ENCODE measurements around the gene LOXL4.
"Not testable (repeated sequence)": the region's sequence is repeated elsewhere in the genome, so short reads cannot be mapped to it uniquely, and the experiment has no call there.

LOXL4 gene

DNA sequence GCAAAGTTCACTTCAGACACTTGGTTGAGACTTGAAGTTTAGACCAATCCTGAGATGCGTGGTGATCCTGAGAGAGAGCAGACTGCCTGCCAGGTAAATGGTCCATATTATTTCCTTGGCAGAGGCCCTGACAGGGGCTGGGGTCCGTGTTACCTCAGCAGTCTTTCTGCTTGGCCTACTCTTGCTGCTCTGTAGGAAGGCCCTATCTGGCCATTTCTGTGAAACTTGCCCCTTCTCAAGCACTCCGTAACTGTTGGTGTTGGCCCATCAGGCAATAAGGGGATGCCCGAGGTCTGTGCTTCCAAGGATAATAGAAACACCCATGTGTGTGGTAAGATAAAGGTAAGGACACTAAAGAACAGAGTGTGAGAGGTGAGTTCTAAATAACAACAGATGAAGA is 20.0 kb downstream of the LOXL4 start:
- in situ Hi-C loops (cut with MboI; ENCODE audit: low sequenced_read_pairs) = no loop called here

DNA sequence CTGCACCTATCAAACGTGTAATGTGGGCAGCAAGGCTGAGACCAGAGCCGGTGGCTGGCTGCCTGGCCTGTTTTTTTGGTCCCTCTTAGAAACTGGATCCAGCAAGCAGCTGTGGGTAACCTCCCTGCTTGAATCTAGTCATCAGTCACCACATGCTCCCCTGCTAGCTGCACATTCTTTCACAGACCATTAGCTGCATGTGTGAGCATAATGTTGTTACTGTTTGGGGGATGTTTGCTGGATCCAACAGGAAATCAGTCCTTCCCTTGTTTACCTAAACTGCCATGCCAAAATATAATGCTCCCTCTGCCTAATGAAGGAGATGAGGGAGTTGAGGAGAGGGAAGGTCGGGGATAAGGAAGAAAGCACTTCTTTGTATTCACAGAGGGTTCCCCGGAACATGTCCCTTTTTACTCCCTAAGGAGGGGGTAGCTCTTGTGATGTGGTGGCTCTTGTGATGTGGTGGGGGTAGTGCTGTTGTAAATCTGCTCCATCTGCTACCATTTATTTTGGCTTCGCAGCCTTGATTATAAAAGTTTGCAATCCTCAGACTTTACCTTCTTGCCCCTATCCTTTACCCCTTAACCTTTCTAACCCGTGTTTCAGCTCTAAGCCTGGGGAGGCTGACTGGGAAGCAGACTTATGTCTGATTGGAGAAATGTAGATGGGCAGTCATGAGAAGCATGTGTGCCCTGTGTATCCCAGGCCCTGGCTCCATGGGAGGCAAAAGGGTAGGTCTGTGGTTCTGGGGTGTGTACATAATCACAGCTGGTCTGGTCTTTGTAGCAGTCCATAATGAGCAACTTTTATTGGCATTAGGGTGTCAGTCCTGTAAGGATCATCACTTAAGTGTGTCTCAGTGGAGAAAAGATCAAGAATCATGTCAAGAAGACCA is 20.8 kb downstream of the LOXL4 start:
- in situ Hi-C loops (cut with MboI; ENCODE audit: low sequenced_read_pairs) = no loop called here

DNA sequence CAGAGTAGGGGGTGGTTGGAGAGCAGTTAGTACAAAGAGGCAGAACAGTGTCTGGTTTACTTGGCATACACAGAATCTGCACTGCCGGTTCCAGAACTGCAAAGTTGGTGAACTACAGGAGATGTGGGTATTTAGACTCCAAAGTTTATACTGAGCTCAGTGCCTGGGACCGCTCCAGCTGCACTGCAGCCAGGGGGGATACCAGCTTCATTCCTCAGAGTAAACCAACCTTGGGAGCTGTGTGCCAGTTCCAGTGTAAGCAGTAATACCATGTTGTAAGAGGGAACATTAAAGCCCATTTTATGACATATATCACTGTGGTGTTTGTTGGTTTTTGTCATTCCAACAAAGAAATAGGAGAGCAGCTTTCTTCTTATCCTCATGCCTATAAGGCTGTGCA is 23.4 kb downstream of the LOXL4 start:
- in situ Hi-C loops (cut with MboI; ENCODE audit: low sequenced_read_pairs) = no loop called here

DNA sequence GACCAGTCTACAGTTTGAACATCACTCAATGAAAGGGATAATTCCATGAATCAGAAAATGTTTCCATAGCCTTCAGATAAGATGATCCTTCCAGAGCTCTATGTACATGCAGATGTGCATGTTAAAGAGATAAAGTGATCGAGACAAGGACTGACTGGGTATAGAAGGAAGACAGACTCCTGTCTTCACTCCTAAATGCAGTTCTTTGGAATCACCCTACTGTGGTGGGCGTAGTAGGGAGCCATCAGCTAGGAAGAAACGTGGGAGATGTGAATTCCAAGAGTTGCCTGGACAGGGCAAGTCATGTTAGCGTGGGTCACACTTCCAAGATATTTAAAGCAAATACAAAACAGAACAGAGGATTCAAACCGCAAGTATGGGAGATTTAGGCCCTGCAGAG is 23.9 kb downstream of the LOXL4 start:
- in situ Hi-C loops (cut with MboI; ENCODE audit: low sequenced_read_pairs) = no loop called here

DNA sequence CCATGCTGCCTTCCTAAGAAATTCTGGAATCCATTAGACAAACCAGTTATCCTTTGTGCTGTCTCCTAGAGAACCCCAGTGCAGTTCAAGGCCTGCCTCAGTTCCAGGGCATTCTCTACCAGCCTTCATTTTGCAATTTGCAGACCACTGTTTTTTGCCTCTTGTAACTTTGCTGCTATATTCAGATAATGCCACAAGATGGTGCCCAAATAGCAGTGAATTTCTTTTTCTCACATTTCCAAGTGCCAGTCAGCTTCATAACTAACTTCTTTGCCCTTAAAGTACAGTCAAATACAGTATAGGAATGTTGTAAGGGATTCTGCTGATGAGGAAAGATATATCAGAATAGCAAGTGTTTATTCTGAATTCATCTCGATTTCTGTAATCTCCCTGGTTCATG is 25.2 kb downstream of the LOXL4 start:
- in situ Hi-C loops (cut with MboI; ENCODE audit: low sequenced_read_pairs) = no loop called here

DNA sequence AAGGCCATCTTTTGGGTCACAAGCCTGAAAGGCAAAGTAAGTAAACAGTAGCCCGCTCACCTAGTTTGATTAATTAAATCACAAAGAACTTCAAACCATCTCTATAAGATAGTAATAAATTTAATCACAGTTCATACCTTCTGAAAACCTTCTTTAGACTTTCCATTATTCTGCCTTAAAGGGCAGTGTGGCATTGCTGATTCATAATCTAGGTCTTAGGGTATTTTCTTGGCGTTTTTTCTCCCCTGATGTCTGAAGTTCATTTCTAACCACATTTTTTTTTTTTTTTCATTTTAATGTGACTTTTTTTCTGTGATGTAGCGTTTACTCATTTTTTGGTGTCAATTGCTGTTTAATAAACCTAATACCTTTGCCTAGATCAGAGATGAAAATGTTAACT is 27.5 kb downstream of the LOXL4 start:
- in situ Hi-C loops (cut with MboI; ENCODE audit: low sequenced_read_pairs) = no loop called here

DNA sequence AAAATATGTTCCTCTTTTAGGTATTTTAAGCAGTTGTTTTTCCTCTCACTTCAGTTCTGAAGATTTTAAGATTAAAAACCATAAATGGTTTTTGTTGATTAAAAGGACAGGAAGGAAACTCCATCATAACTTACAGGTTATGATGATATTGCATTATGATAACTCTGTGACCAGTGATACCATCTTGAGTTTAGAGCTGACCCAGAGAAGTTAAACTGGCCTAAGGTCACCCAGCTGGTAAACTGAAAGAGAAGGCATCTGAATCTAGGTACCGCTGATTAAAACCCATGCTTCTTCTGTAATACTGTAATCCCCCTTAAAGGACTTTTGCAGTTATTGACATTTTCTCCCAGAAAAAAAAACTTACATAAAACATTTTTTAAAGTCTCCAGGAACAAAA is 29.6 kb downstream of the LOXL4 start:
- in situ Hi-C loops (cut with MboI; ENCODE audit: low sequenced_read_pairs) = no loop called here

DNA sequence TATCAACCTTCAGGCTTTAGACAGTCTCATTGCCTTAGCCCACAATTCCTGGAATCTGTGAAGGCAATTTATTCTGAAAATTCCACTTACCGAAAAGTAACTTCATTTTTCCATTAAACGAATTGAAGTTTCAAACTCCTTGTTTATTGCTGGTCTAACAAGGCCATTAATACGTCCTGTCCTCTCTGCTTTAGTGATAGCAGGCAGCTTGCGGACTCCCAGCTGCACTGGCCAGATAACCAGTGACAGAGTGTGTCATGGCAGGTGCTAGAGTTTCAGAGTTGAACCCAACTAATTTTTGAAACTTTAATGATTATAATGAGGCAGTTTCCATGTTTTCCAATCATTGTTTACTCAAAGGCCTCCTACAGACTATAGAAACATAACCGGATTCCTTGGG is 31.1 kb downstream of the LOXL4 start:
- in situ Hi-C loops (cut with MboI; ENCODE audit: low sequenced_read_pairs) = no loop called here

DNA sequence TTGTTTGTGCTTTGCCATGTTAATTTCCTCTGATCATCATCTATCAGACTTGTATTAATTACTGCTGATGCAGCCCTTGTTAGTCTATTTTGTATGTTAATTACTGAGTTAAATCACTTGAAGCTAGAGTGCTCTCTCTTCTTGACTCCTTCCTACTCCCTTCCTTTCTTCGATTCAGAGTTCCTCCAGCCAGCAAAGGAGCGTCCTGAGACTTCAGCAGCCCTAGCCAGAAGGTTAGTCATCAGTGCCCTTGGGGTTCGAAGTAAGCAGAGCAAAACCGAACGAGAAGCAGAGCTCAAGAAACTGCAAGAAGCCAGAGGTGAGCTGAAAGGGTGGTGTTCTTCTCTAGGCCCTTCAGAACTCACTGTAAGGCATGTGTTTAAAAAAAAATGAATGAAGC is 32.1 kb downstream of the LOXL4 start:
- in situ Hi-C loops (cut with MboI; ENCODE audit: low sequenced_read_pairs) = no loop called here

DNA sequence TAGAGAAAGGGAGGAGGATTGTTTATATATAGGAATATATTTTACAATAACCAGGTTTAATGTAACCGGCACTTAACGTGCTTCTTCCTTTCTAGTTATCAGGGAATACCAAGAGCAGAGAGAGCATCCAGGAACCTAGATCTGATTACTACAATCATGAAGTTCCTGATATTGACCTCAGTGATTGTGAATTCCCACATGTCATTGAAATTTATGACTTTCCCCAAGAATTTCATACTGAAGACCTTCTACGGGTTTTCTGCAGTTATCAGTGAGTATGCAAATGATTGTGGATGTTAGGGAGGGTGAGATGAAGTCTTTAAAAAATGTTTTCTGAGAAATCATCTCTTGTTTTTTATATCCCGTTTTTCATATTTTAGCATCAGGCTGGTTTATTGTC is 36.6 kb downstream of the LOXL4 start:
- in situ Hi-C loops (cut with MboI; ENCODE audit: low sequenced_read_pairs) = no loop called here

DNA sequence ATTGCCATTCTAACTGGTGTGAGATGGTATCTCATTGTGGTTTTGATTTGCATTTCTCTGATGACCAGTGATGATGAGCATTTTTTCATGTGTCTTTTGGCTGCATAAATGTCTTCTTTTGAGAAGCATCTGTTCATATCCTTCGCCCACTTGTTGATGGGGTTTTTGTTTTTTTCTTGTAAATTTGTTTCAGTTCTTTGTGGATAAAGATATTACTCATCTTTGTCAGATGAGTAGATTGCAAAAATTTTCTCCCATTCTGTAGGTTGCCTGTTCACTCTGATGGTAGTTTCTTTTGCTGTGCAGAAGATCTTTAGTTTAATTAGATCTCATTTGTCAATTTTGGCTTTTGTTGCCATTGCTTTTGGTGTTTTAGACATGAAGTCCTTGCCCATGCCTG is 39.7 kb downstream of the LOXL4 start:
- in situ Hi-C loops (cut with MboI; ENCODE audit: low sequenced_read_pairs) = not testable (repeated sequence)

DNA sequence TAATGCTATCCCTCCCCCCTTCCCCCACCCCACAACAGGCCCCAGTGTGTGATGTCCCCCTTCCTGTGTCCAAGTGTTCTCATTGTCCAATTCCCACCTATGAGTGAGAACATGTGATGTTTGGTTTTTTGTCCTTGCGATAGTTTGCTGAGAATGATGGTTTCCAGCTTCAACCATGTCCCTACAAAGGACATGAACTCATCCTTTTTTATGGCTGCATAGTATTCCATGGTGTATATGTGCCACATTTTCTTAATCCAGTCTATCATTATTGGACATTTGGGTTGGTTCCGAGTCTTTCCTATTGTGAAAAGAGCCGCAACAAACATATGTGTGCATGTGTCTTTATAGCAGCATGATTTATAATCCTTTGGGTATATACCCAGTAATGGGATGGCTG is 40.3 kb downstream of the LOXL4 start:
- in situ Hi-C loops (cut with MboI; ENCODE audit: low sequenced_read_pairs) = not testable (repeated sequence)

DNA sequence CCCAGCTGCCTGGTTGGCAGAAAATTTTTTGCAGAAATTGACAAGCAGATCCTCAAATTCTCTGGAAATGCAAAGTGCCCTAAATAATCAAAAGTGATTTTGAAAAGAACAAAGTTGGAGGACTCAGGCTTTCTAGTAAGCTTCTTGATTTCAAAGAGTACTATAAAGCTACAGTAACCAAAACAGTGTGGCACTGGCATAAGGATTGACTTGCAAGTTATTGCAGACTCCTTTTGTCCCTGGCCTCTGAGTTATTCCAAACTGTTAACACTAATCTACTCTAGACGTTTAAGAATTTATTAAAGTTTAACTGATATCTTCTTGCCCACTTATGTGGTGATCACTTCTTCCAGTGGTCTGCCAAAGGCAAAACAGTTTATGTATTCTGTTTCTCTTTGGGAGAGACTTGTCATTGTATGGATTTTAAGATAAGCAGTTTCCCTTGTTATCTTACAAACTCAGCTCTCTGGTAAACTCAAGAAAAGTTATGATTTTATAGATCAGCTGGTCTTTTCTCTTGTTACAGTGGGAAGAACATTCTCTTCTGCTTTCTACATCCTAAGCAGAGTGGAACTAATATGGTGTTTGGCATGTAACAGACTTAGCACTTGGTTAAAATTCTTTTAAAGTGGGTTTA is 41.4 kb downstream of the LOXL4 start:
- in situ Hi-C loops (cut with MboI; ENCODE audit: low sequenced_read_pairs) = no loop called here

DNA sequence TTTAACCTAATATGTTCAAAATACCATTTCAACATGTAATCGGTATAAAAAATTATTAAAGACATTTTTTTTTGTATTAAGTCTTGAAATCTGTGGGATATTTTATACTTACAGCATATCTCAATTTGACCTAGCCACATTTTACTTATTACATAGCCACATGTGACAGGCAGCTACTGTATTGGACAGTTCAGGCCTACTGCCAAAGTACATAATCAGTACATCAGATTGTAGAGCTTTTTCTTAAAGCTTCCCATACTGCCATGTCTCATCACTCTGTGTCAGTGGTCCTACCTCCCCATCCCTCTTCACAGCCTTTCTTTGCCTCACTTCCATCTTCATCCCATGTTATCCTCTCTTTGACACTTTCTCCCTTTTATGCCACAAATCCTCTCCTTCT is 43.0 kb downstream of the LOXL4 start:
- in situ Hi-C loops (cut with MboI; ENCODE audit: low sequenced_read_pairs) = no loop called here

DNA sequence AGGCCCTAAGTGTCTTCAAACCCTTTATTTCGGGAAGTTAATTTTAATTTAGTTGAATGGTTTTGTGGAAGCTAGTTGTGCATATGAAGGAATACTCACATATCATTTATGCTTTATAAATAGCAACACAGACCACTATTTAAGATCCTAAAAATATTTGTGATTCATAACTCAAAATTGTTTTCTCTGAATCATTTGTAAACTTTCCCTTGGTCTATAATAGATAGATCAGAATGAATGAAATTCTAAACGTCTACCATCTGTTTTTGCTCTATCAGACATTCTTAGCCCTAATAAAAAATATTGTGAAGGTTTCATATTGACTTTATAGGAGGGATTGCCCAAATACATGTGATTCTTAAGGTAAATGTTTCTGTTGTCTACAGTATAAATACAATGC is 43.5 kb downstream of the LOXL4 start:
- in situ Hi-C loops (cut with MboI; ENCODE audit: low sequenced_read_pairs) = no loop called here

DNA sequence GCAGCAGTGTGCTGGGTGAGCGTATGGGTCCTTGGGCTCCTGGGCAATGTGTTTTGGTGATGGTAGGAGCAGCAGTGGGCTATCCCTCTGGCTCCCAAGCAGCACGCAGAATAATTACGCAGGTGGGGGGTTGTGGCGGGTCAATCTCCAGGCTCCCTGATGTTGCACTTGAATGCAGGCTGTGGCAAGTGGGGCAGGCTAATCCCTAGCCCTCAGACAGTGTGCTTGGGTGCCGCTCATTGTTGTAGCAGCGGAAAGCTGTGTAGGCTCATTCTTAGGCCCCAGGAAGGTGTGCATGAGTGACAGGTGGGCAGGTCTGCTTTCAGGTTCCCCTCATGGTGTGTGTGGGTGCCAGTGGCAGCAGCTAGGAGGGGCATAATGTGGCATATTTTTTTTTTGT is 44.1 kb downstream of the LOXL4 start:
- in situ Hi-C loops (cut with MboI; ENCODE audit: low sequenced_read_pairs) = no loop called here

DNA sequence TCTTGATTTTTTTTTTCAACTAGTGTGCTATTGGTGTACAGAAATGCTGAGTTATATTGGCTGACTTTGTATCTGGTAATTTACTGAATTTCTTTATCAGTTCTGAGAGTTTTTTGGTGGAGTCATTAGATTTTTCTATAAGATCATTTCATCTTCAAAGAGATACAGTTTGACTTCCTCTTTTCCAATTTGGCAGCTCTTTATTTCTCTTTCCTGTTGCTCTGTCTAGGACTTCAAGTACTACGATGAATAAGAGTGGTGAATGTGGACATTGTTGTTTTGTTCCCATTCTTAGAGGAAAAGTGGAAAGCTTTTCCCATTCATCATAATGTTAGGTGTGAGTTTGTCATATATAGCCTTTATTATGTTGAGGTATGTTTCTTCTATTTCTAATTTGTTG is 50.2 kb downstream of the LOXL4 start:
- in situ Hi-C loops (cut with MboI; ENCODE audit: low sequenced_read_pairs) = no loop called here

DNA sequence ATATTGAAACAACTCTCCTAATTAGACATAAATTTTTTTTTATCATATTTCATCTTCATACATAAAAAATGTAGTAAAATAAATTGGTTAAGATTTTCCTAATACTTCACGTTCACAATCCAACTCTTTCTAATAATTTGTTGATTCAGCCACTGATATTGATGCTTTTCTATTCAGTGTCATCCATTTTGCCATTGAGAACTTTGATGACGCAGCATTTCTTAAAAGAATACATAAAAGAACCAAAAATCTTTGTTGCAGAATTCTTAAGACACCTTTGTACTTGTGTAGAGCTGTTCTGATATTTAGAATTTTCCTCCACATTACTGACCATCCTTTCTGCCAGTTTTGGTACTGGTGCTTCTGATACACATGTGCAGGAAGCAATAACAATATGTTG is 52.6 kb downstream of the LOXL4 start:
- in situ Hi-C loops (cut with MboI; ENCODE audit: low sequenced_read_pairs) = no loop called here

DNA sequence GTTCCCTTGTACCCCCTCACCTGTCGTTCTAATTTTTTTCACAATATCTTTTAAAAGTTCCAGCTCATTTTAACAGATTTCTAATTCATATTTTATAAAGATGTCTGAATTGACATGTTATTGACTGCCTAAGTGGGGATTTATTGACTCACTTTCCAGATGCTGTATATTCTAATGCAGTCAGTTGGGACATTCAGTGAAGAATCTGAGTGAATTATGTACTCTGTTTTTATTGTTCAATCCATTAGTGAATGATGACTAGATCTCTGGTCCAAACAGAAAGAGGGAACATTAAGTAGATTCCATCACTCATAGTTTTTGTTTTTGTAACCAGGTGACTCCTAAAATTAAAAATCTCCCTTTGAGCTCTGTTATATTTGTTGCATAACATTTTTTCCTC is 54.3 kb downstream of the LOXL4 start:
- in situ Hi-C loops (cut with MboI; ENCODE audit: low sequenced_read_pairs) = no loop called here

DNA sequence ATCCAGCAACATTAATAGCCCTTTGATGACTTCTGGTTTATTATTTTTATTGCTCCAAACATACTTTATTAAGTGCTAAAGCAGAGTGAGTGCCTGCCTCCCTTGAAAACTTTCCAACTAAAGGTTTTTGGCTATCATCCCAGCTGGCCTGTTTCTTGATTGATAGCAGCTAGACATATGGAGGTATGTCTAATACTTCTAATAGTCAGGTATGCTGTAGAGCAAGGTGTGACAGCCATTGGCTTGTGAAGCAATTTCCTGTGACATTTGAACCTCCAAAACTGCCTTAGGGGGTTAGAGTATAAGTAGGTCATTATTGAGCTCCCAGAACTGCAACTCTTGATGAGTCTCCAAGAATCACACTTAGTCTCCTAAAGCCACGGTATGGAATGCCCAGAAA is 55.8 kb downstream of the LOXL4 start:
- in situ Hi-C loops (cut with MboI; ENCODE audit: low sequenced_read_pairs) = no loop called here

DNA sequence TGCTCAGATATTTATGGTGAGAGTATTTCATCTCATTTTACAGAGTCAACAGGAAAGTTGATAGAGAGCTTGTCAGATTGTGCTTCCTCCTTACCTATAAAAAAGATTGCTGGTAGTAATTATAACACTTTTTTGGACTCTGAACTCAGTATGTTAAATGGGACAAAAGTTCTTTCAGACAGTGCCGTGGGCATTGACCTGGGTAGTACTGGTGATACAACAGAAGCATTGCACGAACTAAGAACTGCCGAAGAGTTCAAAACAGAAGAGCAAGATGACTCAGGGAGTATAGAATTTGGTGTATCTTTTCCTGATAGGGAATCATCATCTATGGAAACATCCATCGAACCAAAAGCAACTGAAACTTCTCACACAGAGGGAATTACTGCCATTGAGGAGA is 58.6 kb downstream of the LOXL4 start:
- in situ Hi-C loops (cut with MboI; ENCODE audit: low sequenced_read_pairs) = no loop called here

DNA sequence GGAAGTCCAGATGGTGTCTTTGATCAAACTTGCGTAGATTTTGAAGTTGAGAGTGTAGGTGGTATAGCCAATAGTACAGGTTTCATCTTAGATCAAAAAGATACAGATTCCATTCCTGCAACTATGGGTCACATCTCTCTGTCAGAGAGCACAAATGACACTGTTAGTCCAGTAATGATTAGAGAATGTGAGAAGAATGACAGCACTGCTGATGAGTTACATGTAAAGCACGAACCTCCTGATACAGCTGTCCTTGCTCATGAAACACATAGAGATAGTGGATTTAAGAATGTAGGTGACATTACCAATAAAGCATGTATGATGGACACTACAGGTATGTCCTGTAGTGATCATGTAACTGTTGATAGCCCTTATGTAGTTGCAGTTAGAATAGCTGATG is 59.1 kb downstream of the LOXL4 start:
- in situ Hi-C loops (cut with MboI; ENCODE audit: low sequenced_read_pairs) = no loop called here

DNA sequence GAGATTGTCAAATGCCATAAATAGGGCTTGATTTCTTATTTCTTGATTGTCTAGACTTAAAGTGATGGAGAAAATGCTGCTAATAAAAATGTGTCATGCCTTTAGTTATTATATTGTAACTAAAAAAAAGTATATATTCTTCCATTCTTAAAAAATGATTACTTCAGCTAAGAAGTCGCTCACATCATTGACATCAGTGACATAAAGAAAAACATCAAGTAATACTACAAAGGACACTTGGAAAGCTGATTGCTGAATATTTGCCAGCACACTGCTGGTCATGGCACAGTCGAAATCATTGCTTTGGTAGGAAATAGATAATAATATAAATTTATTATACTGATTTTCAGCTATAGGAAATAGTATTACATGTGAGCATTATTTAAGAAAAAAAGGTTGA is 62.6 kb downstream of the LOXL4 start:
- in situ Hi-C loops (cut with MboI; ENCODE audit: low sequenced_read_pairs) = no loop called here

Measured in HL-60/S4 treated with phorbol 12-myristate 13-acetate at 8.2 ng/mL for 4 days and 3 days (cell line).